HCT116 (cell line): ENCODE measurements around the gene KIAA1586. TPM values are rescaled to one million over a fixed set of nuclear protein-coding genes. Genes with fewer than 3 reads are reported as not detected.

Experiments
- ATAC-seq: fragments of 200-7000 bp; cut with Tn5 transposase; 2 replicates; pipeline ENCODE4 v1.9.1; 2020; ENCODE audit warnings: mild to moderate bottlenecking, moderate library complexity
- BruUV-seq: library from RNA; stranded (reverse); fragments of 400-500 nt; replicated peaks from 2 replicates; lab custom pipeline; 2021; lab: Mats Ljungman, UMichigan
- CTCF ChIA-PET: fragments of 300-600 bp; sonication (Branson Sonifier 250); formaldehyde crosslinking; loops from one replicate; lab custom pipeline; 2021; ENCODE audit warnings: antibody characterized with exemption; lab: Charles Lee
- POLR2A ChIA-PET: fragments of 300-600, 350-600 bp; sonication (Branson Sonifier 250); formaldehyde crosslinking; loops from one replicate; lab custom pipeline; 2021; ENCODE audit warnings: antibody characterized with exemption; lab: Charles Lee
- RAD21 ChIA-PET, 2 experiments: fragments of 300-600 bp; sonication (Branson Sonifier 250); formaldehyde crosslinking; loops; one replicate each; lab custom pipeline; 2023; ENCODE audit warnings: low total read pairs in 2 of 2; ENCODE audit not compliant: uncharacterized antibody in 2 of 2, unreplicated experiment in 2 of 2, low non-redundant PET in 1 of 2; lab: Charles Lee
- DNase-seq: peaks from one replicate; pipeline ENCODE4 v3.0.0-alpha.2; 2010; ENCODE audit warnings: low read depth, low spot score
- H2AFZ ChIP-seq: fragments of 200-600 bp; shearing (Covaris generic), sonication (generic); 2 replicates; pipeline ENCODE4 v1.6.1; 2017; ENCODE audit warnings: low read depth, mixed run types, mixed read lengths, antibody characterized with exemption, low read length; ENCODE audit not compliant: poor library complexity, severe bottlenecking
- H3K27ac ChIP-seq: 2 replicates; pipeline ENCODE4 v1.5.1; 2012; ENCODE audit warnings: low read depth, low read length
- H3K27me3 ChIP-seq: fragments of 200-600 bp; sonication (generic); 2 replicates; pipeline ENCODE4 v1.6.1; 2016; ENCODE audit warnings: mixed run types, low read length, mixed read lengths; ENCODE audit not compliant: insufficient read depth
- H3K36me3 ChIP-seq, 2 experiments: fragments of 200-500 bp in 1 of 2; fragments of 200-600 bp in 1 of 2; sonication (Bioruptor generic) in 1 of 2; sonication (generic) in 1 of 2; 2 replicates each; pipeline versions ENCODE4 v1.5.1 to v1.6.1; 2014 to 2016; ENCODE audit warnings: low read length in 2 of 2, inconsistent platforms in 1 of 2, mixed read lengths in 1 of 2, mixed run types in 1 of 2; ENCODE audit not compliant: insufficient read depth in 2 of 2, control insufficient read depth in 1 of 2
- H3K4me1 ChIP-seq, 2 experiments: fragments of 200-600 bp in 1 of 2; sonication (generic) in 1 of 2; 2 replicates each; pipeline versions ENCODE4 v1.5.1 to v1.6.1; 2012 to 2017; ENCODE audit warnings: low read length in 2 of 2, inconsistent platforms in 1 of 2, mild to moderate bottlenecking in 1 of 2, mixed read lengths in 1 of 2, mixed run types in 1 of 2, moderate library complexity in 1 of 2; ENCODE audit not compliant: insufficient read depth in 2 of 2, control insufficient read depth in 1 of 2
- H3K4me2 ChIP-seq: fragments of 200-600 bp; sonication (generic); 2 replicates; pipeline ENCODE4 v1.6.1; 2017; ENCODE audit warnings: mixed run types, low read length, mixed read lengths
- H3K4me3 ChIP-seq, 2 experiments: fragments of 200-600 bp in 1 of 2; sonication (generic) in 1 of 2; replicated peaks in 1 of 2; 2 replicates each; pipeline ENCODE4 v1.5.1; 2011 to 2016; ENCODE audit warnings: low read length in 2 of 2, control low read depth in 1 of 2, low read depth in 1 of 2, mild to moderate bottlenecking in 1 of 2, mixed read lengths in 1 of 2, mixed run types in 1 of 2
- H3K79me2 ChIP-seq: fragments of 200-600 bp; sonication (generic); 2 replicates; pipeline ENCODE4 v1.6.1; 2017; ENCODE audit warnings: mild to moderate bottlenecking, mixed run types, low read length, moderate library complexity, mixed read lengths; ENCODE audit not compliant: insufficient read depth
- H3K9ac ChIP-seq: fragments of 200-600 bp; sonication (generic); 2 replicates; pipeline ENCODE4 v1.6.1; 2016; ENCODE audit warnings: low read length, mixed read lengths
- H3K9me2 ChIP-seq: fragments of 200-600 bp; sonication (generic), shearing (Covaris generic); 2 replicates; pipeline ENCODE4 v1.6.1; 2017; ENCODE audit warnings: mixed run types, mild to moderate bottlenecking, moderate library complexity; ENCODE audit not compliant: insufficient read depth
- H3K9me3 ChIP-seq, 2 experiments: fragments of 200-500 bp in 1 of 2; fragments of 200-600 bp in 1 of 2; sonication (Bioruptor generic) in 1 of 2; sonication (generic) in 1 of 2; 2 replicates each; pipeline ENCODE4 v1.6.1; 2014 to 2017; ENCODE audit warnings: low read length in 2 of 2, mixed read lengths in 2 of 2, inconsistent platforms in 1 of 2, low read depth in 1 of 2, mild to moderate bottlenecking in 1 of 2, mixed run types in 1 of 2, moderate library complexity in 1 of 2; ENCODE audit not compliant: control insufficient read depth in 1 of 2, insufficient read depth in 1 of 2
- H4K20me1 ChIP-seq: fragments of 200-600 bp; sonication (generic), shearing (Covaris generic); 2 replicates; pipeline ENCODE4 v1.6.1; 2017; ENCODE audit warnings: mixed run types, mild to moderate bottlenecking, moderate library complexity; ENCODE audit not compliant: insufficient read depth
- ATF3 ChIP-seq: IDR thresholded peaks from 2 replicates; pipeline ENCODE4 v1.6.1; 2012
- CBX3 ChIP-seq: IDR thresholded peaks from 2 replicates; pipeline ENCODE4 v1.6.1; 2012; ENCODE audit warnings: low read depth
- CEBPB ChIP-seq: IDR thresholded peaks from 2 replicates; pipeline ENCODE4 v1.6.1; 2012; ENCODE audit warnings: low read depth
- CTCF ChIP-seq, 3 experiments: fragments of 200-600 bp in 1 of 3; sonication (generic) in 1 of 3; IDR thresholded peaks in 2 of 3; conservative IDR thresholded peaks in 1 of 3; 2 replicates each; pipeline ENCODE4 v1.5.1; 2012 to 2017; ENCODE audit warnings: low read depth in 2 of 3, low read length in 2 of 3, antibody characterized with exemption in 1 of 3, borderline replicate concordance in 1 of 3, control low read depth in 1 of 3, mild to moderate bottlenecking in 1 of 3, mixed read lengths in 1 of 3, mixed run types in 1 of 3, moderate library complexity in 1 of 3; ENCODE audit not compliant: insufficient read depth in 1 of 3
- EGR1 ChIP-seq: IDR thresholded peaks from 2 replicates; pipeline ENCODE4 v1.6.1; 2012; ENCODE audit warnings: low read depth
- EZH2 ChIP-seq: fragments of 200-600 bp; sonication (generic); IDR thresholded peaks from 2 replicates; pipeline ENCODE4 v1.6.1; 2017; ENCODE audit warnings: antibody characterized with exemption, mixed run types
- EZH2phosphoT487 ChIP-seq: fragments of 200-600 bp; IDR thresholded peaks from 2 replicates; pipeline ENCODE4 v1.6.1; 2018; ENCODE audit warnings: antibody characterized with exemption, borderline replicate concordance
- FOSL1 ChIP-seq: IDR thresholded peaks from 2 replicates; pipeline ENCODE4 v1.6.1; 2012; ENCODE audit warnings: low read depth
- MAX ChIP-seq: IDR thresholded peaks from 2 replicates; pipeline ENCODE4 v1.6.1; 2012
- POLR2A ChIP-seq: IDR thresholded peaks from 2 replicates; pipeline ENCODE4 v1.7.0; 2011; ENCODE audit warnings: borderline replicate concordance; ENCODE audit not compliant: insufficient read depth, insufficient read length; ENCODE audit errors: extremely low read depth
- POLR2AphosphoS5 ChIP-seq: IDR thresholded peaks from 2 replicates; pipeline ENCODE4 v1.6.1; 2011; ENCODE audit warnings: mild to moderate bottlenecking, low read depth, low read length, moderate library complexity
- REST ChIP-seq: IDR thresholded peaks from 2 replicates; pipeline ENCODE4 v1.6.1; 2012; ENCODE audit warnings: low read depth
- SIN3A ChIP-seq: IDR thresholded peaks from 2 replicates; pipeline ENCODE4 v1.6.1; 2012; ENCODE audit warnings: low read depth
- SP1 ChIP-seq: IDR thresholded peaks from 2 replicates; pipeline ENCODE4 v1.6.1; 2012; ENCODE audit warnings: low read depth
- SRF ChIP-seq: IDR thresholded peaks from 2 replicates; pipeline ENCODE4 v1.6.1; 2012; ENCODE audit warnings: low read depth
- TCF7L2 ChIP-seq: IDR thresholded peaks from 2 replicates; pipeline ENCODE4 v1.7.0; 2011; ENCODE audit warnings: borderline replicate concordance, inconsistent platforms; ENCODE audit not compliant: insufficient read depth, insufficient read length; ENCODE audit errors: extremely low read depth
- YY1 ChIP-seq: IDR thresholded peaks from 2 replicates; pipeline ENCODE4 v1.6.1; 2011; ENCODE audit warnings: low read length, low read depth, moderate library complexity, mild to moderate bottlenecking; ENCODE audit not compliant: insufficient replicate concordance; ENCODE audit errors: extremely low read depth
- ZFX ChIP-seq: fragments of 450-650 bp; IDR thresholded peaks from 2 replicates; pipeline ENCODE4 v1.6.1; 2017
- ZNF274 ChIP-seq: fragments of 200-500 bp; sonication (Bioruptor generic); IDR thresholded peaks from 2 replicates; pipeline ENCODE4 v1.6.1; 2014; ENCODE audit warnings: mild to moderate bottlenecking, low read depth, low read length, inconsistent platforms
- intact Hi-C: fragments of 100-400 bp; cut with micrococcal nuclease; formaldehyde crosslinking; loops from 2 replicates; pipeline ENCODE4 v1.10.0; 2022
- total RNA-seq: library from RNA; stranded (reverse); gene quantifications from one replicate; pipeline ENCODE4 v1.2.1, GENCODE V29; 2021; ENCODE audit not compliant: unreplicated experiment

The KIAA1586 gene
- total RNA-seq, 1 experiment from 2014 or later = 12.7 TPM

GRCh38 chr6:57086843-57087242 is 40.4 kb downstream of the KIAA1586 start:
- no peak for TF ChIP-seq REST
- no peak for TF ChIP-seq POLR2AphosphoS5
- no peak for TF ChIP-seq TCF7L2
- TF ChIP-seq SIN3A = no peak
- no peak for TF ChIP-seq SRF
- TF ChIP-seq ZNF274 = no peak
- no peak for TF ChIP-seq CTCF (IDR thresholded peaks at IDR 0.05 in 2 of 3, conservative IDR thresholded peaks at IDR 0.05 in 1 of 3; ENCODE audit: borderline replicate concordance in 1 of 3, insufficient read depth in 1 of 3, low read depth in 2 of 3, low read length in 2 of 3)
- no peak for TF ChIP-seq EZH2
- no peak for TF ChIP-seq SP1
- TF ChIP-seq EZH2phosphoT487 = no peak
- TF ChIP-seq CBX3 = no peak
- no peak for TF ChIP-seq CEBPB
- no peak for TF ChIP-seq MAX
- no peak for TF ChIP-seq ATF3
- no peak for TF ChIP-seq ZFX
- TF ChIP-seq EGR1 = no peak
- TF ChIP-seq POLR2A = no peak
- no peak for TF ChIP-seq YY1
- TF ChIP-seq FOSL1 = no peak
- POLR2A ChIA-PET = no interaction called here
- no peak overlapping the region for H3K4me2 ChIP-seq
- peaks cover 9% of the 10 kb centered on the region for H3K79me2 ChIP-seq
- no peaks in the 10 kb centered on the region; a peak in 2 of 4 replicates for H3K36me3 ChIP-seq
- intact Hi-C loops = no loop called here
- no TSS peak for BruUV-seq
- no peak for ATAC-seq
- DNase-seq = no peak
- H3K9ac ChIP-seq = no peak overlapping the region
- no peak overlapping the region for H3K4me3 ChIP-seq
- no peaks in the 10 kb centered on the region for H3K9me2 ChIP-seq
- H4K20me1 ChIP-seq = no peaks in the 10 kb centered on the region
- peaks cover 3 to 12% of the 10 kb centered on the region in 2 experiments; a peak in 3 of 4 replicates for H3K4me1 ChIP-seq
- H3K27ac ChIP-seq = no peak overlapping the region
- no peaks in the 10 kb centered on the region for H3K9me3 ChIP-seq
- RAD21 ChIA-PET = no interaction called here
- H2AFZ ChIP-seq = no peak overlapping the region
- H3K27me3 ChIP-seq = no peaks in the 10 kb centered on the region
- CTCF ChIA-PET = no interaction called here
